ENCODE data around the gene RAPGEF2.

The RAPGEF2 gene

DNA sequence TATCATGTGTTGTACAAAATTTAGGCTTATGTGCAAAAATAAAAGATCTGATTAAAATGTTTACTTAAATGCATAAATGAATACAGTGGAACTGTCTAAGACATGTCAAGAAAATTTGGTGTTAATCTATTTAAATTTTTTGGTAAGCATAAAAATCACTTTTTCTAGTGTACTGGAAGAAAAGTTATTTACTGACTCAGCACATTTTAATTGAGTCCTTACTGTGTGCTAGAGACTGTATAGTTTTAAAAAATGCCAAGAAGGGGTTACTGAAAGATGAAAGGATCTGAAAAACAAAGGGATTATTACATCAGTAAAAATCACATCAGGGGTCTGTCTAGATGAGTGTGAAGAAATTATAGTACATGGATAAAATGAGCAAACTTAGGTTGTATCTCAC, 60.6 kb downstream of the RAPGEF2 start:
- FAIRE-seq (no peak), DNase-seq (ENCODE audit: insufficient read length, low spot score) (no peak)
- TF ChIP-seq, protein P1, sequence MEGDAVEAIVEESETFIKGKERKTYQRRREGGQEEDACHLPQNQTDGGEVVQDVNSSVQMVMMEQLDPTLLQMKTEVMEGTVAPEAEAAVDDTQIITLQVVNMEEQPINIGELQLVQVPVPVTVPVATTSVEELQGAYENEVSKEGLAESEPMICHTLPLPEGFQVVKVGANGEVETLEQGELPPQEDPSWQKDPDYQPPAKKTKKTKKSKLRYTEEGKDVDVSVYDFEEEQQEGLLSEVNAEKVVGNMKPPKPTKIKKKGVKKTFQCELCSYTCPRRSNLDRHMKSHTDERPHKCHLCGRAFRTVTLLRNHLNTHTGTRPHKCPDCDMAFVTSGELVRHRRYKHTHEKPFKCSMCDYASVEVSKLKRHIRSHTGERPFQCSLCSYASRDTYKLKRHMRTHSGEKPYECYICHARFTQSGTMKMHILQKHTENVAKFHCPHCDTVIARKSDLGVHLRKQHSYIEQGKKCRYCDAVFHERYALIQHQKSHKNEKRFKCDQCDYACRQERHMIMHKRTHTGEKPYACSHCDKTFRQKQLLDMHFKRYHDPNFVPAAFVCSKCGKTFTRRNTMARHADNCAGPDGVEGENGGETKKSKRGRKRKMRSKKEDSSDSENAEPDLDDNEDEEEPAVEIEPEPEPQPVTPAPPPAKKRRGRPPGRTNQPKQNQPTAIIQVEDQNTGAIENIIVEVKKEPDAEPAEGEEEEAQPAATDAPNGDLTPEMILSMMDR (IDR thresholded peaks at IDR 0.05; ENCODE audit: insufficient read depth, missing control alignments) = no peak

DNA sequence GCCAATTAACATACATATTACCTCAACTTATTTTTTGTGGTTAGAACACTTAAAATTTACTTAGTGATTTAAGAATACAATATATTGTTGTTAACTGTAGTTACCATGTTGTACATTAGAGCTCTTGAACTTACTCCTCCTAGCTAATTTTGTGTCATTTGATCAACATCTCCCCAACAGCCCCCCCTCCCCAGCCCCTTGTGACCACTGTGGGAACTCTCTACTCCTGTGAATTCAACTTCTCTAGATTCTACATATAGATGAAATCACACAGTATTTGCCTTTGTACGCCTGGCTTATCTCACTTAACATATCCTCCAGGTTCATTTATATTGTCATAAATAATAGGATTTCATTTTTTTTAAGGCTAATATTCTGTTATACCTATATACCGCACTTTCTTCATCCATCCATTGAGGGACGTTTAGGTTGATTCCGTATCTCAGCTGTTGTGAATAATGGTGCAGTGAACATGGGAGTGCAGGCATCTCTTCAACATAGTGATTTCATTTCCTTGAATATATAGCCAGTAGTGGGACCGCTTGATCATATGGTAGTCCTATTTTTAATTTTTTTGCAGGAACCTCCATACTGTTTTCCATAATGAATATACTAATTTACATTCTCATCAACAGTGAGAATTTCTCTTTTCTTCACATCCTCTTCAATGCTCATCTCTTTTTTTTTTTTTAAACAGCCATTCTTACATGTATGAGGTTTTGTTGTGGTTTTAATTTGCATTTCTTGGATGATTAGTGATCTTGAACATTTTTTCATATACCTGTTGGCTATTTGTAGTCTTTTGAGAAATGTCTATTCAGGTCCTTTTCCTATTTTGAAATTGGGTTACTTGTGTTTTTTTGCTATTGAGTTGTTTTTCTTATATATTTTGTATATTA, 66.8 kb downstream of the RAPGEF2 start:
- DNase-seq (ENCODE audit: insufficient read length, low spot score) (no peak), FAIRE-seq (no peak)
- TF ChIP-seq, protein P1 (IDR thresholded peaks at IDR 0.05; ENCODE audit: insufficient read depth, missing control alignments) = no peak

DNA sequence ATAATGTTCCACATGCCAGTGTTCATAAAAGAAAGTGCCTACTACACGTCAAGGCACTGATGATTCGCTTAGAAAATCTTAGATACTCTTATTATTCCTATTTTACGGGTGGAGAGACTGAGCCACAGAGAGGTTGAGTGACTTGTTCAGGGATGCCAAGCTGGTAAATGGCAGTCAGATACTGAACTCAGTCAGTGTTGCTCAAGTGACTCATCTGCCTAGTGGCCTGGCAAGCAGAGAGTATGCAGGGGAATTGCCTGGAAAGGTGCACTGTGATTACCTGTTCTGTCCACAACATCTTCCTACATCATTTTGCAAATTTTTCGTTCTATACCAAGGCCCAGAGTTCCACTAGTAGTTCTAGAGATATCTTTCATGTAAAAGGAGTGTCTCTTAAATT, 68.4 kb downstream of the RAPGEF2 start:
- DNase-seq (ENCODE audit: insufficient read length, low spot score) (no peak), FAIRE-seq (no peak)
- TF ChIP-seq, protein P1 (IDR thresholded peaks at IDR 0.05; ENCODE audit: insufficient read depth, missing control alignments) = no peak

DNA sequence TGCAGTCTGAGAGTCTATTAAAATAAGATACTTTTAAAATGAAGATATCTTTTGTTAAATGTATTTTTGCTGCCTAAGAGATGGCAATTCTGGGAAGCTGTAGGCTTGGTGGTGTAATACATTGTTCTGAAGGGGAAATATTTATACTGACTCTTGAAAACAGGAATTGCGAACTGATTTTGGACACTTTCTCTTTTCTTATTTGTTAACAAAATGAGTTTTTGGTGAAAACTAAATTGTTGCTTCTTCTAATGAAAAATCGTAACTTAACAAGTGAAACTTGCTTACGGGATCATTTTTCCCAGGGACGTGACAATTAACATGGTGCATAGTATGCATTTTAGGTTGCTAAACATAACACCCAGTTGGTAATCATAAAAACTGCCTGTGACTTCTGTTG, 71.0 kb downstream of the RAPGEF2 start:
- DNase-seq (ENCODE audit: insufficient read length, low spot score) (no peak), FAIRE-seq (no peak)
- TF ChIP-seq, protein P1 (IDR thresholded peaks at IDR 0.05; ENCODE audit: insufficient read depth, missing control alignments) = no peak

DNA sequence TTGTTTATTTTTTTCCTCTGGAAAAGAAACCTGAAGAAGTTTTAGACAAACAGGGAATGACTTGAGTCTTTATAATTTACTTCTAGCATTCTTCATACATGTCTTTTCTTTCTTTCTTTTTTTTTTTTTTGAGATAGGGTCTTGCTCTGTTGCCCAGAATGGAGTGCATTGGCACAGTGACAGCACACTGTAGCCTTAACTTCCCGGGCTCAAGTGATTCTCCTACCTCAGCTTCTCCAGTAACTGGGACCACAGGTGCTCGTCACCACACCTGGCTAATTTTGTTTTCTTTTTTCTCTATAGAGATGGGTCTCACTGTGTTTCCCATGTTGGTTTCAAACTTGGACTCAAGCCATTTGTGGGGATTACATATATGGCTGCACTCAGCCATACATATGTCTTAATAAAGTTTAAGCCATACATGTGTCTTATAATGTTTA, 71.8 kb downstream of the RAPGEF2 start:
- FAIRE-seq = no peak
- DNase-seq (ENCODE audit: insufficient read length, low spot score) = no peak
- TF ChIP-seq, protein P1 (IDR thresholded peaks at IDR 0.05; ENCODE audit: insufficient read depth, missing control alignments) = no peak

DNA sequence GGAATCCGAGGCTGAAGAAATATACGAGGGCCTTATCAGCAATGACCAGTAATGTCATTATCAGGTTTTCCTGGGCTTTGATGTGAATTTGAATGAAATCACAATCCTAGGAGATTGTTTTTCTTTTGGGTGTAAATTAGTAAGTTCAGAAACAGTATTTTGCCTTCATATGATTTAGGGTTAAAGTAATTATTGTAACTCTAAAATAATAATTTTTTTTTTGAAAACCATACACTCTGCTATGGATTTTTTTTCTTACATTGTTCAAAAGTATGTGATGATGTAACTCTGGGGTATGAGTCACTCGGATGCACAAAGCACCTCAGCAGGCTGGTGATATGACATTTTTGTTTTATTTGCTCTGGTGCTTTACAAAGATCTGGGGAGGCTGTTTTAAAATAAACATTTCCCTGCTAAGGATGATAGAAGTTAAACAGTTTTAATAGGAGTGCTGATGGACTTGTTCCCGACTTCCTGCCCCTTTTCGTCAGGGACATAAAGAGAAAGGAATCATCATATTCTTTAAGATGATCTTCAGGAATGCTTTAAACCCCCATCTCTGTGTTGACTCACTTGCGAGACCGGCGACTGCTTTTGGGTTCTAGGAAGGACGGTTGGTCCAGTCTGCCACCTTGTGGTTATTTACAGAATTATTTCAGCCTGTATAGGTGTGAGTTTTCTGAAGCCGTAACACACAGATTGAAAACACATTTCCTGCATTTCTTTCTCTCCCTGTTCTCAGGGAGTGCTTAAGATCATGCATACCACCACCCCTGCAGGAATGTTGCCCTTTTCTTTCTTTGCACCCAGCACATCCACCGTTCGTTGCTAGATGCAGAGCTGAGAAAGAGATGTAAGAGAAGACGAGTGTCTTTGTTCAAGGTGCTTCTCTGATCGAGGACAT, 72.5 kb downstream of the RAPGEF2 start:
- TF ChIP-seq, protein P1 (IDR thresholded peaks at IDR 0.05; ENCODE audit: insufficient read depth, missing control alignments) = peak; percentile 68
- DNase-seq (ENCODE audit: insufficient read length, low spot score) (no peak), FAIRE-seq (peak; percentile 38)

Data from D721Med (cell line).